HG03354 (cell line): ENCODE measurements around the gene COPS9.
A peak's percentile ranks its signal among the peaks of the same experiment; 100 is the strongest.

Experiments
- ATAC-seq: cut with Tn5 transposase; IDR thresholded peaks from one replicate; pipeline ENCODE4 v1.9.1; 2021; ENCODE audit warnings: mild to moderate bottlenecking; ENCODE audit not compliant: unreplicated experiment, poor library complexity, severe bottlenecking

COPS9 gene

DNA sequence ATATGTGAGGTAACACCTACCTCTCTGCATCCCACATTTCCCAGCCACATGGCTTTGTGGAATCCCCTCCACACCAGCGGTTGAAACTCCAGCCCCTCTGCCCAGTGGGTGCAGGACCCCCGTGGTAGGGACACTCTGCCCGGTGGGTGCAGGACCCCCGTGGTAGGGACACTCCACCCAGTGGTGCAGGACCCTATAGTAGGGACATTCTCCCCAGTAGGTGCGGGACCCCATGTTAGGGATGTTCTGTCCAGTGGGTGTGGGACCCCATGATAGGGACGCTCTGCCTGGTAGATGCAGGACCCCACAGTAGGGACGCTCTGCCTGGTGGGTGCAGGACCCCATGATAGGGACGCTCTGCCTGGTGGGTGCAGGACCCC lies 11.5 kb downstream of the COPS9 start:
- no peak for ATAC-seq

DNA sequence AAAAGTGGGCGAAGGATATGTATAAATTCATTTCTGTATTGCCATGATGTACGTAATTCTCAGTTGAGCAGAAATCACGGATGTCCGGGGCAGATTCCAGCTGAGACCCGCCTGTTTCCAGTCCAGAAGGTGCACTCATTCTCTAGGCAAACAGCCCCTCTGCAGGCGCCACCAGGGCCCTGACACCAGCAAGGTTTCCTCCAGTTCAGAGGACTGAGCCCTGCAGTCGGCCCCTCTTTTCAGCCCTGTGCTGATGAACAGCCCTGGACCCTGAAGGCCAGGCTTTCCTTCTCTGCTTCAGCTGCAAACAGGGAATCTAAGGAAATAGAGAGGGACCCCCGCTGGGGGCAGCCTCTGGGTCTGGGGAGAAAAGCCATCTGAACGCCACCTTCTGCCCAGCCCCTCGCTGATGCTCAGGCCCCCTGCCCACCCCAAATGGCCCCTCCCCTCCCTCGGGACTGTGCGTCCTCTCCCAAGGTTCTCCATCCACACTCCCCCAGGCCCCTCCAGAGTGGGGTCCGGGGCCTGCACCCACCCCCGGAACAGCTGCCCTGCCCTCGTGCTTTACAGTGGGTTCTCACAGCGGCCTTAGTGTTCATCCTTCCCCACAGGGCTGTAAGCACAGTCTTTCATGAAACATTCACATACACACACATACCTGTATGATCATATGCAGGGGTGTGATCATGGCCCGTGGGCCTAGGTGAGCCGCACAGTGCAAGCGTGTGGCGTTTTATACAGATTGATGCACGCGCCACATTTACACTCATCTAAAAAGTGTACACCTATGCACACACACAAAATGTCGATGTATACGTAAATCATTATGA lies 12.1 kb downstream of the COPS9 start:
- no peak for ATAC-seq

DNA sequence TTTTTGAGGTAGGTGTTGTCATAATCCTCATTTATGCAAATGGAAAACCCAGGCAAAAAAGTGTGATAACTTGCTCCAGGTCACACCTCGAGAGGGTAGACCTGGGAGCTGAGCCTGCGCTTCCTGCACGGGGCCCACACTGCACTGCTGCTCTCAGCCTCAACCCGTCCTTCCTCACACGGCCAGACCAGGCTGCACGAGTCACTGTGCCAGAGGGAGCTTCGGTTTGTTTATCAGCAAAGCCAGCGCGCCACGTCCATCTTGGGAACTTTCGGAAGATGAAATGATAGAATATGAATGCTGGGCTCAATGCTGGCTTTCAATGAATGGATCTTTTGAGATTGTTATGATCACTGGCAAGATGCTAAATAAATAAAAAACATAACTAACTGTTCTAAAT lies 14.4 kb downstream of the COPS9 start:
- no peak for ATAC-seq

DNA sequence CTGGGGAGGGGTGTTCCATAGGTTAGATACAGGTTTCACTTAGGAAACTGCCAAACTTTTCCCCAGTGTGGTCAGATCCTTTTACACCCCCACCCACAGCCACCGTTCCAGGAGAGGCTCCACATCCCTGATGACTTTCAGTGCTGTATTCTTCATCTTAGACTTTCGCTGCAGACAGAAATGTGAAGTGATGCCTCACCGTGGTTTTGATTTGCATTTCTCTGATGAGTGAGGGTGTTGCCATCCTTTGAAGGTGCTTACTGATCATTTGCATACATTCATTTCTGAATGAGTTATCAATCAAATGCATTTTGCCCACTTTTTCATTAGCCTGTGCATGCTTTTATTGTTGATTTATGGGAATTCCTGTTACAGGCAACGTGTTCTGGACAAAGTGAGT lies 14.9 kb downstream of the COPS9 start:
- peak; percentile 78 for ATAC-seq

DNA sequence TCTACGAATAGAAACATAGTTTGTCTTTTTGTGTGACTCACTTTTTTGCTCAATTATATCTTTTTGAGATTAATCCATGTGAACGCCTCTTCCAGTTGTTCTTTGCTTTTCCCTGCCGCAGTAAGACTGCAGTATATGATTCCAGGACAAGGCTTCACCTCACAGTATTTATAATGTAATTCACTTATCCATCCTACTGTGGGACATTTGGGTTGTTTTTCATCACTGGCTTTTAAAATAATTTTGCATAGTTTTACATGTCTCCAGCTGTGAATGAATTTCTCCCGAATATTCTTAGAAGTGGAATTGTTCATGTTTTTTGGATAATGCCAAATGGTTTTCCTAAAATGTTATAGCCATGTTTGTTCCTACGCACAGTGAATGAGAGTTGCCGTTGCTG lies 21.9 kb downstream of the COPS9 start:
- no peak for ATAC-seq

DNA sequence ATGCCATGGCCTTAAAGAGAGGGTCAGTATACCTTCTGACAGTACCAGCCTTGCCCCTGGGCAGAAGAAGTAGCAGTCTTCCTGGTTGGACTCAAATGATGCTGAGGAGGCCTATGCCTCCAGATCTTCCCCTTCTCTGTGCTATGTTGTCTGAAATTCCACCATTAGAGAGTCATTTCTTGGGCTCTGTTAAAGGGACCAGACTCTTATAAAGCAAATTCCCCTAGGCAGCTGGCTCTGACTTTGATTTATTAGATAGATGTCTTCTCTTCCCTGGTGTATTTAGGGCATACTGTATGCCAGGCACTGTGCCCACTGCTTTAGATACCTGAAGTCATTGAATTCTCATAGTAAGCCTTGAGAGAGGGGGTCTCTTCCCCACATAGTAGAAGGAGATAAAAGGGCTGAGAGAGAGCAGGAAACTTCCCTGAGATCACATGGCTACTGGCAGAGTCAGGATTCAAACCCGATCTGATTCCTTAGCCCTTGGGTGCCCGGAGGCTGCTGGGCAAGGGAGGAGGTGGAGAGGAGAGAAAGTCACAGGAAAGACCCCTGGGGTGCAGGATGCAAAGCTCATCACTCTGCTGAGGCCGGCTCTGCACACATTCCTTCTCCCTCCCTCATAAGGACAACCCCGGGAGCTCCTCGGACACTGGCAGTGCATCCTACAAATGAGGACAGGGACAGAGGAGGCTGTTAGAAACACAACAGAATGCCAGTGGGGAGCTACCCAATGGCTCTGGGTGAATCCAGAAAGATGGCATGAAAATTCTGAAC lies 23.0 kb downstream of the COPS9 start:
- no peak for ATAC-seq

DNA sequence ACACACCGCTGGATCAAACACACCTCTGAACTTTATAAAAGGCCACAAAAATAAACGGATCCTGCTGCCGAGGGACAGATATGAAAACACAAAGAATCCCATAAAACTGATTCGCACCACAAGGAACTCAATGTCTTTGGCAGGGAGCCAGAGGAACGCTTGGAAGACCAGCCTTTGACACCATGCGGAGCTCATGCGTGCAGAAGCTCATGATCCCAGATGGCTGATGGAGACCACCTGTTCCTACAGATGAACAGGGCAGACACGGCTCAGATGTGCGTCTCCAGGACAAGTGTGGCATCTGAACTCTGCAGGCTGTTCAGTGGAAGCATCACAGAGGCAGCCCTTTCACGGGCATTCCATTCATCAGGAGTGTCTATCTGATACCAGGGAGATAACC lies 24.9 kb downstream of the COPS9 start:
- ATAC-seq, result no peak

DNA sequence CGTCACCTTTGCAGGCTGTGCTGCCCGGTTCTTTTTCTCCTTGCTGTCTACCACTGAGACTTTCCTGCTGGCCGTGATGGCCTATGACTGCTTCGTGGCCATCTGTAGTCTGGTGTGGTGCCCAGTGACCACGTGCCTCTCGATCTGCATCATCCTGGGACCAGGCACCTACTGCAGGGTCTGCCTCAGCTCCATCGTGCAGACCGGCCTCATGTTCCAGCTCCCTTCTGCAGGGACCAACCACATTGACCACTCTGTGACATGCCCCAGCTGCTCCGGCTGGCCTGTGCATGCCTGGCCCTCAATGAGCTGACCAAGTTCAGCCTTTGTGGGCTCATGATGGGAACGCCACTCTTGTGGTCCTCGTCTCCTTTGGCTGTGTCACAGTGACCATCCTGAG lies 26.7 kb downstream of the COPS9 start:
- ATAC-seq, result no peak

DNA sequence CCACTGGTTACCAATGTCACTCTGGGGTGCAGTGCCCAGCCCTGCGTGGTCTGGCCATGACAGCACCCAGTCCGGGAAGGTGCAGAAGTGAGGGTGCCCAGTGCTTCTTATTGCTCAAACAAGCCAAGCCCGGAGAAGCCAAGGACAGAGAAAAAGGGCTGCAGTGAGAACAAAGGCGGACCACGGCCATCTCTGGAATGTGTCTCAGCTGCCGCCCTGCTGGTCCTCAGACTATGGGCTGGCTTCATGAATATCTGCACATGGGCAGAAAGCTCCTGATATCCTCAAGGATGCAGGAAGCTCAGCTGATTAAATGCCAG lies 28.7 kb downstream of the COPS9 start:
- ATAC-seq, result no peak

DNA sequence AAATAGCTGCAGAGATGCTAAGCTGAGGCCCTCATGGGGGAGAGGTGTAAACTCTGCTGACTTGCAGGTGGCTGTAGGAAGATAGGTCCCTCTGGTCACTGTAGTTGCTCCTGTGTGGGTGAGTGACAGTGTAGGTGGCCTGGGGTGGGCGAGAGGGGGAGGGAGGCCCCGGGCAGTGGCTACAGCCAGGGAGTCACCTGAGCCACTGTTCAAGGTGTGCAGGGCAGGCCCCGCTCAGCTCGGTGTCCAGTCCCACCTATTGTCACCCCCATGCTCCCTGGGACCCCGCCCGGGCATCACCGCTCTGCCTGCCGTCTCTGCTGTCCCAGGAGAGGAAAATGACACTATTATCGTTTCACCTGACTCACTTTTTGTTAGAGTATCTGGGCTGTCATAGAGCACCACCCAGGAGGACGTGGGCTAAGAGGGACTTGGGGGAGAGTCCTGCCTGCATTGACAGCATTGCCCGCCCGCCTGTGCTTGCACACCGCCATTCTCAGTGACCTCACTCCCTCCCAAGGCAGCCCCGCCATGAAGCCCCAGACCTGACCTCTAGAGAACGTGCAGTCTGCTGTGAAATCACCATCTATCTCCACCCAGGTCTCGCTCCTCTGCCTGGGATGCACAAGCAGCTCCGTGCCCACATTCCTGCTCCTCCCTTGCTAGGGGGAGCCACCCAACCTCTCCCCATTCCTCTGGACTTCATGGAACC lies 29.2 kb downstream of the COPS9 start:
- no peak for ATAC-seq

DNA sequence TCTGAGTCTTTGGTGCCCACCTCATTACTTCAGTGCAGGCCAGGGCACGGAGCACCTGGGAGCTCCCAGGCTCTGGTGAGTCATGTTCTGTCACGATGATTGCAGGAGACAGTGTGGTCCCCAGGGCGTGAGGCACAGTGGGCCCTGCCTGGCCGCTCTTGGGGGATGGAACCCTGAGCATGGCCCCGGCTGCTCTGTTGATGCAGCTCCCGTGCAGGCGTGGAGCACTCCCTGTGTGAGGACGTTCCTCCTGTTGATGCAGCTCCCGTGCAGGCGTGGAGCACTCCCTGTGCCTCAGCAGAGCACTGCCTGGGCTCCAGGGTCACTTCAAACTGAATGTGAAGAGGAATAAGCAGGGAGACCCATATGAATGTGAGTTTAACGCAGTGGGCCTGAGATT lies 30.1 kb downstream of the COPS9 start:
- no peak for ATAC-seq

DNA sequence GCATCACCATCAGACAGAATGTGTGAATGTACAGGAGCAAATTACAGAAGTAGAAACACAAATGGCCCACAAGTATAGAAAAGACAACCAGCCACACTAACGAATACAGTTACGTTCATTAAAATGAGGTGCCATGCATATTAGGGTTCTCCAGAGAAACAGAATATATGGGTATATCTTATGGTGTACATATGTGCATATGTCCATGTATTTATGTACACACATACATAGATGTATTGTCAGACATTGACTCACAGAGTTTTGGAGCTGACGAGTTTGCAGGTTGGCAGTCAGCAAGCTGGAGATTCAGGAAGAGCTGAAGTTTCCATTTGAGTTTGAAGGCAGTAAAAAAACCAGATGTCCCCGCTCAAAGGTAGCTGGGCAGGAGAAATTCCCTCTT lies 33.0 kb downstream of the COPS9 start:
- no peak for ATAC-seq

DNA sequence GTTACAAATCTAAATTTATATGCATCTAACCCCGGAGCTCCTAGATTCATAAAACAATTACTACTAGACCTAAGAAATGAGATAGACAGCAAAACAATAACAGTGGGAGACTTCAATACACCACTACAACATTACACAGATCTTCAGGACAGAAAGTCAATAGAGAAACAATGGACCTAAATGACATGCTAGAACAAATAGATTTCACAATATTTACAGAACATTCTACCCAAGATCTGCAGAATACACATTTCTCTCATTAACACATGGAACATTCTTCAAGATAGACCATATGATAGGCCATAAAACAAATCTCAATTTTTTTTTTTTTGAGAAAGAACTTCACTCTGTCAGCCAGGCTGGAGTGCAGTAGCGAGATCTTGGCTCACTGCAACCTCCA lies 37.8 kb downstream of the COPS9 start:
- no peak for ATAC-seq

DNA sequence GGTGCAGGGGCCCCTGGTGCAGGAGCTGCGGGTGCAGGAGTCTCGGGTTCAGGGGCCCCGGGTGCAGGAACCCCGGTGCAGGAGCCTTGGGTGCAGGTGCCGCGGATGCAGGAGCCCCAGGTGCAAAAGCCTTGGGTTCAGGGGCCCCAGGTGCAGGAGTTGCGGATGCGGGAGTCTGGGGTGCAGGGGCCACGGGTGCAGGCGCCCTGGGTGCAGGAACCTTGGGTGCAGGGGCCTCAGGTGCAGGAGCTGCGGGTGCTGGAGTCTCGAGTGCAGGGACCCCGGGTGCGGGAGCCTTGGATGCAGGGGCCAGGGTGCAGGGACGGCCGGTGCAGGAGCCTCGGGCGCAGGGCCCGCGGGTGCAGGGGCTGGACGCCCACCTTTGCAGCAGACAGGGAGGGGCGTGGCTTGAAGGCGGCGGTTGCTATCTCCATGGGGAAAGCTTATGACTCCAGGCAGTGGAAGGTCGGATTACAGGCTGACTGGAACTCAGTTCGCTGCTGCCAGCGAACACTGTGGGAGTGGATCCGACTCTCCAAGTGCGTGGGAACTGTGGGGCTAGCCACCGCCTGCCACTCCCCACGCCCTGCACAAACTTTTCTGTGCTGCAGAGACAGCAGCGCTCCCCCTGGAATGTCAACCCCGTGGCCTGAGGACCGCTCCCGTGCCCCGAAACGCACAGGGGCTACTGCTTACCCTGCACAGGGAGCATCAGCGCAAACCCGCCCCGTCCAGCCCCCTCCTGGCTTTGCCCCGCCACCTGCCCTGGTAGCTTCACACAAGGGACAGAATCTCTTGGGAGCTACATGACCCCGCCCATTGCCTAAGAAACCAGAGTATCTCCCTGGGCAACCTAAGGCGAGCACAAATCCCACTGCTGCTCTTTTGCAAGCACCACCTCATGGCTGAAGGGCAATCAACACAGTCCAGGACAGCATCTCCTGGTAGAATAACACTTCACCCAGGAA lies 40.3 kb downstream of the COPS9 start:
- ATAC-seq, result no peak

DNA sequence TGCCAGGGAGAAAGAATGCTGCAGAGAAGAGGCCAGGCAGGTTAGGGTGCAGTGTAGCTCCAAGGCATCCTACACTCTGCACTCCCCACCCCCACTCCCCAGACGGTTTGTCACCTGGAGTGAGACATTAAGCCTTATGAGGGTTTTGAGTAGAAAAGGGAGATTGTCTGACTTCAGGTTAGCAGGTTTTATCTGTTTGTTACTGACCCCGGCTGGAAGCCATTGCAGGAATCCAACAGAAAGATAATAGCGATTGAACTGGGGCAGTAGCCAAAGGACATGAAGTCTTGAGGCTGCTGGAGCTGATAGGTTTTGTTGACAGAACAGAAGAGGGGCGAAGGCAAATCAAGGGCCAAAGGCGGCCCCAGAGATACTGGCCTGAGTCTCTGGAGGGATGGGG lies 46.8 kb downstream of the COPS9 start:
- no peak for ATAC-seq

DNA sequence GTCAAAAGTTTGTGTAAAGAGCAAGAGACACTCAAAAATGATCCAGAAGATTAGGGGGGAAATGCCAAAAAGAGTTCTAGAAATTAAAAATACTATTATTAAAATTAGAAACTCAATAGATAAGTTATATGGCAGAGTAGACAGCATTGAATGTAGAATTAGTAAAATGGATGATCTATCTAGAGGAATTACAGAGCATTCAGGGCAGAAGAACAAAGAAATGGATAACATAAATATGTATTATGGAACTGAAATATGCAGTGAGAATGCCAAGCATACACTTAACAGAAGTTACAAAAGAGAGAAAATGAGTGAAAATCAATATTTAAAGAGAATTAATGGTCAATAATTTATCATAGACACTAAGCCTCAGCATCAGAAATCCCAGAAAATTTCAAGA lies 49.5 kb downstream of the COPS9 start:
- no peak for ATAC-seq
